Small intestine (tissue), 7 donors: ENCODE data around the gene GAL3ST3. TPM values are rescaled to one million over a fixed set of nuclear protein-coding genes. Genes with fewer than 3 reads are reported as not detected.
"Not testable (repeated sequence)": the region's sequence is repeated elsewhere in the genome, so short reads cannot be mapped to it uniquely, and the experiment has no call there.

Experiments
- DNase-seq, 2 donors: peaks; one replicate each; pipeline versions ENCODE4 v3.0.0 to v3.0.0-alpha.2; 2013
- FAIRE-seq: peaks from 2 replicates; lab custom pipeline; 2012; peaks lifted over from hg19 to GRCh38; lab: Jason Lieb, UNC
- H3K27ac ChIP-seq, 3 donors: one replicate each; pipeline ENCODE4 v1.5.1; 2013; ENCODE audit warnings: low read length in 2 of 3, mild to moderate bottlenecking in 2 of 3, control low read depth in 1 of 3, inconsistent platforms in 1 of 3, low read depth in 1 of 3, moderate library complexity in 1 of 3
- H3K27me3 ChIP-seq, 3 donors: one replicate each; pipeline ENCODE4 v1.6.1; 2013; ENCODE audit warnings: low read length in 3 of 3, inconsistent platforms in 1 of 3; ENCODE audit not compliant: control insufficient read depth in 3 of 3, insufficient read depth in 3 of 3
- H3K36me3 ChIP-seq, 3 donors: one replicate each; pipeline ENCODE4 v1.6.1; 2013; ENCODE audit warnings: low read length in 3 of 3, inconsistent platforms in 1 of 3, low read depth in 1 of 3, mild to moderate bottlenecking in 1 of 3, moderate library complexity in 1 of 3; ENCODE audit not compliant: control insufficient read depth in 3 of 3, insufficient read depth in 2 of 3
- H3K4me1 ChIP-seq, 3 donors: one replicate each; pipeline ENCODE4 v1.6.1; 2013; ENCODE audit warnings: low read length in 2 of 3, inconsistent platforms in 1 of 3, low read depth in 1 of 3, mild to moderate bottlenecking in 1 of 3, moderate library complexity in 1 of 3; ENCODE audit not compliant: control insufficient read depth in 3 of 3, insufficient read depth in 2 of 3
- H3K4me3 ChIP-seq, 3 donors: one replicate each; pipeline ENCODE4 v1.5.1; 2013; ENCODE audit warnings: low read length in 3 of 3, control low read depth in 1 of 3, inconsistent platforms in 1 of 3, low read depth in 1 of 3, mild to moderate bottlenecking in 1 of 3, moderate library complexity in 1 of 3
- H3K9me3 ChIP-seq, 2 donors: one replicate each; pipeline ENCODE4 v1.6.1; 2013; ENCODE audit warnings: low read depth in 1 of 2, low read length in 1 of 2; ENCODE audit not compliant: control insufficient read depth in 2 of 2, insufficient read depth in 1 of 2
- WGBS, 3 donors: extraction: QIAGEN DNeasy Blood & Tissue Kit; methylation state at CpG; one replicate each; pipeline ENCODE4 v1.1.7; 2013; 5-methylcytosine and 5-hydroxymethylcytosine counted together
- polyA plus RNA-seq, 4 donors: library from polyadenylated mRNA; stranded (reverse) in 3 of 4; unstranded in 1 of 4; fragments of 200-250 nt in 3 of 4; fragments of 120-200 nt in 1 of 4; gene quantifications; one replicate each; pipeline versions ENCODE4 v1.2.1 to v1.2.3, GENCODE V29; 2013
- donor health status: healthy with polysubstance abuse.
- donor health status: control.
- donor health status: control.
- donor health status: Bipolar disorder and iron deficiency.
- donor health status: healthy.

The GAL3ST3 gene
- polyA plus RNA-seq, 4 donors, result 0.12 TPM; not detected in 3

- no peak for FAIRE-seq
These were observed 37.6 kb downstream of the GAL3ST3 start for GRCh38 chr11:66011239-66011784.

GRCh38 chr11:66010036-66010435 is 38.9 kb downstream of the GAL3ST3 start:
- DNase-seq, H3K9me3 ChIP-seq, H3K4me3 ChIP-seq, H3K27ac ChIP-seq, H3K4me1 ChIP-seq, FAIRE-seq: not testable (repeated sequence)
- Histone ChIP-seq H3K27me3 (peaks cover 0 to 54% (median 15%) of the 10 kb centered on the region in 3 donors), H3K36me3 (peaks cover 0 to 20% (median 0%) of the 10 kb centered on the region in 3 donors)
- WGBS, 3 donors, result 60 to 77% (median 63%) methylated on average over 4 of the region's 4 CpGs

More at GRCh38 chr11:66011239-66011784, 37.6 kb downstream of the GAL3ST3 start:
- H3K27me3 ChIP-seq, result peaks cover 0 to 54% (median 15%) of the 10 kb centered on the region in 3 donors
- peaks cover 0 to 10% (median 0%) of the 10 kb centered on the region in 3 donors for H3K36me3 ChIP-seq
- no peak overlapping the region for H3K4me3 ChIP-seq
- peaks cover 0 to 2% (median 0%) of the 10 kb centered on the region in 3 donors for H3K4me1 ChIP-seq
- H3K27ac ChIP-seq, result no peak overlapping the region
- no peak for DNase-seq
- H3K9me3 ChIP-seq, result no peaks in the 10 kb centered on the region
- 28 to 47% (median 43%) methylated on average over 12 to 14 of the region's 14 CpGs for WGBS, 3 donors

- H3K36me3 ChIP-seq, result peaks cover 0 to 32% (median 2%) of the 10 kb centered on the region in 3 donors
- FAIRE-seq (no peak), DNase-seq (no peak)
- no peak overlapping the region for H3K27ac ChIP-seq
- H3K9me3 ChIP-seq, result no peaks in the 10 kb centered on the region
- peaks cover 0 to 50% (median 12%) of the 10 kb centered on the region in 3 donors for H3K27me3 ChIP-seq
- peaks cover 0 to 2% (median under 1%) of the 10 kb centered on the region in 3 donors for H3K4me1 ChIP-seq
- WGBS, 3 donors, result 56 to 63% (median 60%) methylated on average over 10 of the region's 10 CpGs
- H3K4me3 ChIP-seq, result no peak overlapping the region
These were observed 40.4 kb downstream of the GAL3ST3 start for GRCh38 chr11:66008468-66009101.

DNA sequence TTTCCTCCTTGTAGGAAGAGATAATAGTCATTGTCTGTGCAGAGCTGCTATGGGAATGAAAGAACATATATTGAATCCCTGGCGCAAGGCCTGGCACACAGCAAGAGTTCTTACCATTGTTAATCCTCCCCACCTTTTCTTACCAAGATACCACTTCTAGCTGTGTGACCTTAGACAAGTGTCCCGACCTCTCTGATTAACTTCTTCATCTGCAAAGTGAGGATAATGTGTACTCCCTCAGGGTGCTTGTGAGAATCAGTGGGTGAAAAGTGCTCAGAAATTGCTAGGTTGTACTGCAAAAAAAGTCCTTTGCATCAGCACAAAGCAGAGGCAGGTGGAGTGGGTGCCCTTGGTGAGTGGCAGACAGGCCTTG is 40.9 kb downstream of the GAL3ST3 start:
- 73 to 89% (median 89%) methylated on average over 2 of the region's 2 CpGs for WGBS, 3 donors
- FAIRE-seq, result no peak
- no peak for DNase-seq
- Histone ChIP-seq H3K4me1 (peaks cover 2 to 6% (median 2%) of the 10 kb centered on the region in 3 donors), H3K36me3 (peaks cover 0 to 37% (median 2%) of the 10 kb centered on the region in 3 donors), H3K27ac (no peak overlapping the region), H3K4me3 (no peak overlapping the region), H3K9me3 (no peaks in the 10 kb centered on the region), H3K27me3 (peaks cover 0 to 45% (median 11%) of the 10 kb centered on the region in 3 donors)

GRCh38 chr11:66007201-66007634 is 41.7 kb downstream of the GAL3ST3 start:
- FAIRE-seq, result no peak

GRCh38 chr11:66006891-66007176 is 42.1 kb downstream of the GAL3ST3 start:
- peaks cover 0 to 33% (median 3%) of the 10 kb centered on the region in 3 donors for H3K27me3 ChIP-seq
- no peak overlapping the region for H3K4me3 ChIP-seq
- WGBS, 3 donors, result 80 to 81% (median 81%) methylated on average over 4 of the region's 4 CpGs
- H3K27ac ChIP-seq, result no peak overlapping the region
- peaks cover 0 to 38% (median 2%) of the 10 kb centered on the region in 3 donors for H3K36me3 ChIP-seq
- DNase-seq, result no peak
- no peak for FAIRE-seq
- no peaks in the 10 kb centered on the region for H3K9me3 ChIP-seq
- peaks cover 0 to 7% (median 2%) of the 10 kb centered on the region in 3 donors for H3K4me1 ChIP-seq

More at GRCh38 chr11:66007201-66007634, 41.7 kb downstream of the GAL3ST3 start:
- H3K27me3 ChIP-seq, result peaks cover 0 to 37% (median 6%) of the 10 kb centered on the region in 3 donors
- no peak overlapping the region for H3K4me3 ChIP-seq
- H3K9me3 ChIP-seq, result no peaks in the 10 kb centered on the region
- no peak overlapping the region for H3K27ac ChIP-seq
- H3K36me3 ChIP-seq, result peaks cover 0 to 38% (median 2%) of the 10 kb centered on the region in 3 donors
- 42 to 48% (median 46%) methylated on average over 5 of the region's 5 CpGs for WGBS, 3 donors
- H3K4me1 ChIP-seq, result peaks cover 2 to 7% (median 2%) of the 10 kb centered on the region in 3 donors
- DNase-seq, result no peak

GRCh38 chr11:66006134-66006890 is 42.6 kb downstream of the GAL3ST3 start:
- no peak overlapping the region for H3K27ac ChIP-seq
- H3K4me1 ChIP-seq, result peaks cover 0 to 7% (median 2%) of the 10 kb centered on the region in 3 donors
- no peak for DNase-seq
- peaks cover 0 to 28% (median 2%) of the 10 kb centered on the region in 3 donors for H3K27me3 ChIP-seq
- FAIRE-seq, result no peak
- H3K9me3 ChIP-seq, result no peaks in the 10 kb centered on the region
- H3K4me3 ChIP-seq, result no peak overlapping the region
- H3K36me3 ChIP-seq, result peaks cover 0 to 38% (median 2%) of the 10 kb centered on the region in 3 donors
- 87 to 92% (median 87%) methylated on average over 13 of the region's 13 CpGs for WGBS, 3 donors

DNA sequence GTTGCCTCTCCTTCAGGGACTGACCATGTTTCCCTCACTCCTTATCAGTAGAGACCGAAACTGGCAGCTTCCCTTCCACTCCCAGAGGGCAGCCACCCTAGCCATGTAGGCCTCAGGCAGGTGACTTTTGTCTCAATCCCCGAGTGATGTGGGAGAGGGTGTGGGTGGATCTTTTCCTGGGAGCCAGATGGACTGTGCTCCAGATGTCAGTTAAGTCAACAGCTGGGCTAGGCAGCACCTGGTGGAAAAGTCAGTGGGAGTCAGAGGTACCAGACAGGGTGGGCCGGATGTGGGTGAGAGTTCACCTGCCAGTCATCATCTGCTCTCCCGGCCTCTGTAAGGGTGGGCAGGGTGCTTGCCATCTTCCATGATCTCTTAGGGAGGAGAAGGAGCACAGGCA is 44.8 kb downstream of the GAL3ST3 start:
- peaks cover 0 to 7% (median 2%) of the 10 kb centered on the region in 3 donors for H3K4me1 ChIP-seq
- FAIRE-seq (no peak), DNase-seq (no peak)
- H3K4me3 ChIP-seq, result no peak overlapping the region
- WGBS, 3 donors, result 66 to 74% (median 70%) methylated on average over 4 of the region's 4 CpGs
- H3K36me3 ChIP-seq, result peaks cover 5 to 49% (median 8%) of the 10 kb centered on the region in 3 donors
- H3K27me3 ChIP-seq, result peaks cover 0 to 10% (median 0%) of the 10 kb centered on the region in 3 donors
- no peak overlapping the region for H3K27ac ChIP-seq
- no peaks in the 10 kb centered on the region for H3K9me3 ChIP-seq
